Caki2 (cell line): Measurements from ENCODE around the gene HAO2. TPM values are rescaled to one million over a fixed set of nuclear protein-coding genes. Genes with fewer than 3 reads are reported as not detected.
"Not testable (repeated sequence)": the region's sequence is repeated elsewhere in the genome, so short reads cannot be mapped to it uniquely, and the experiment has no call there.

Source experiments
- DNase-seq: peaks from one replicate; pipeline ENCODE4 v3.0.0-alpha.2; 2015; ENCODE audit warnings: low read depth
- in situ Hi-C: cut with HindIII; loops from 2 replicates; pipeline ENCODE4 v1.10.0; 2016; ENCODE audit warnings: low sequenced_read_pairs, low pct_unique_long_range_greater_than_20kb, mixed read lengths
- total RNA-seq: library from RNA; depleted of rRNA; stranded (reverse); fragments of >200 nt; shearing (Covaris generic); gene quantifications from 2 replicates; pipeline ENCODE4 v1.2.3, GENCODE V29; 2014; ENCODE audit warnings: low replicate concordance

The HAO2 gene
- total RNA-seq, 1 experiment from 2014 or later: not detected

- no peak for DNase-seq
- in situ Hi-C loops: no loop called here
Measured at GRCh38 chr1:119338757-119339156, 29.8 kb upstream of the HAO2 start.

GRCh38 chr1:119340861-119341261 is 27.7 kb upstream of the HAO2 start:
- in situ Hi-C loops: no loop called here
- no peak for DNase-seq

- DNase-seq: no peak
- in situ Hi-C loops: no loop called here
Measured at GRCh38 chr1:119341372-119341947, 27.1 kb upstream of the HAO2 start.

GRCh38 chr1:119345398-119345797 is 23.2 kb upstream of the HAO2 start:
- DNase-seq: no peak
- in situ Hi-C loops: no loop called here

GRCh38 chr1:119347858-119348257 is 20.7 kb upstream of the HAO2 start:
- DNase-seq: no peak
- in situ Hi-C loops: no loop called here

GRCh38 chr1:119348941-119349340 is 19.6 kb upstream of the HAO2 start:
- in situ Hi-C loops: no loop called here
- DNase-seq: no peak

GRCh38 chr1:119350866-119351265 is 17.7 kb upstream of the HAO2 start:
- in situ Hi-C loops, DNase-seq: not testable (repeated sequence)

GRCh38 chr1:119351997-119352396 is 16.6 kb upstream of the HAO2 start:
- no peak for DNase-seq
- in situ Hi-C loops: no loop called here

GRCh38 chr1:119353836-119354235 is 14.7 kb upstream of the HAO2 start:
- no peak for DNase-seq
- in situ Hi-C loops: no loop called here

GRCh38 chr1:119358636-119359035 is 9.9 kb upstream of the HAO2 start:
- DNase-seq: no peak
- in situ Hi-C loops: no loop called here

GRCh38 chr1:119359730-119360129 is 8.9 kb upstream of the HAO2 start:
- in situ Hi-C loops: no loop called here
- DNase-seq: no peak

- no peak for DNase-seq
- in situ Hi-C loops: no loop called here
Measured at GRCh38 chr1:119361205-119361604, 7.4 kb upstream of the HAO2 start.

- in situ Hi-C loops: no loop called here
- DNase-seq: no peak
Measured at GRCh38 chr1:119361620-119362344, 6.8 kb upstream of the HAO2 start.

GRCh38 chr1:119363162-119363561 is 5.4 kb upstream of the HAO2 start:
- DNase-seq: no peak
- in situ Hi-C loops: no loop called here

- in situ Hi-C loops: no loop called here
- no peak for DNase-seq
Measured at GRCh38 chr1:119364640-119365039, 3.9 kb upstream of the HAO2 start.

- in situ Hi-C loops: no loop called here
- no peak for DNase-seq
Measured at GRCh38 chr1:119366424-119366823, 2.2 kb upstream of the HAO2 start.

GRCh38 chr1:119367432-119368124 is 1.0 kb upstream of the HAO2 start:
- DNase-seq: peak; percentile 9

GRCh38 chr1:119370748-119371147 is 2.2 kb downstream of the HAO2 start:
- in situ Hi-C loops: no loop called here
- DNase-seq: no peak

More at GRCh38 chr1:119367432-119368124, 1.0 kb upstream of the HAO2 start:
- in situ Hi-C loops: no loop called here

GRCh38 chr1:119371815-119372214 is 3.2 kb downstream of the HAO2 start:
- in situ Hi-C loops: no loop called here
- no peak for DNase-seq
